Activated naive CD4-positive, alpha-beta T cell treated with anti-CD3 and anti-CD28 coated beads, Interleukin-2, amount 50 U/mL, for 24 hours (primary cell): Measurements from ENCODE around the gene AJM1.
A peak's percentile ranks its signal among the peaks of the same experiment; 100 is the strongest.

ENCODE experiments used
- H3K27ac Mint-ChIP-seq: one replicate; pipeline ENCODE4 v1.8.0; 2021; ENCODE audit warnings: mild to moderate bottlenecking, mixed read lengths
- H3K27me3 Mint-ChIP-seq: one replicate; pipeline ENCODE4 v1.8.0; 2021; ENCODE audit warnings: mixed read lengths
- H3K36me3 Mint-ChIP-seq: one replicate; pipeline ENCODE4 v1.8.0; 2021; ENCODE audit warnings: mixed read lengths
- H3K4me1 Mint-ChIP-seq: one replicate; pipeline ENCODE4 v1.8.0; 2021; ENCODE audit warnings: mixed read lengths
- H3K4me3 Mint-ChIP-seq: one replicate; pipeline ENCODE4 v1.8.0; 2021; ENCODE audit warnings: mild to moderate bottlenecking, mixed read lengths
- H3K9me3 Mint-ChIP-seq: one replicate; pipeline ENCODE4 v1.8.0; 2021; ENCODE audit warnings: mixed read lengths

Gene AJM1

DNA sequence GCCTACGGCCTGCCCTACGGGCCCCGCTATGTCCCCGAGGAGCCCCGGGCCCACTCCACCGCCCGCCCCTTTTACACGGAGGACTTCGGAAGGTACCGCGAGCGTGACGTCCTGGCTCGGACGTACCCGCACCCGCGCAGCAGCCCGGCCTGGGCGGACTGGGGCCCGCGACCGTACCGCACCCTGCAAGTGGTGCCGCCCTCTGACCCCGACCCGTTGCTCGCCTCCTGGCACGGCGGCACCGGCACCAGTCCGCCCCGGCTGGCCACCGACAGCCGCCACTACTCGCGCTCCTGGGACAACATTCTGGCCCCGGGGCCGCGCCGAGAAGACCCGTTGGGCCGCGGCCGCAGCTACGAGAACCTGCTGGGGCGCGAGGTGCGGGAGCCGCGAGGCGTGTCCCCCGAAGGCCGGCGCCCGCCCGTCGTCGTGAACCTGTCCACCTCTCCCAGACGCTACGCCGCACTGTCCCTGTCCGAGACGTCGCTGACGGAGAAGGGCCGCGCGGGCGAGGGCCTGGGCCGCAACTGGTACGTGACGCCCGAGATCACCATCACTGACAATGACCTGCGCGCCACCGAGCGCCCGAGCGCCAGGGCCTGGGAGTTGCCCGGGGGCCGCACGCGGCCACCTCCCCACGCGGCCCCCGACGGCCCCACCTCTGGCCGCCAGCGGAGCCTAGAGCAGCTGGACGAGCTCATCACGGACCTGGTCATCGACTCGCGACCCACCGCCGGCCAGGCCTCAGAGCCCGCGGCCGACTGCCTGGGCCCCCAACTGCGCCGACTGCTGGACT lies 3.4 kb downstream of the AJM1 start:
- no peaks in the 10 kb centered on the region for H3K9me3 Mint-ChIP-seq
- no peaks in the 10 kb centered on the region for H3K36me3 Mint-ChIP-seq
- H3K4me3 Mint-ChIP-seq: no peak overlapping the region
- peak overlapping the region; percentile 23 for H3K27ac Mint-ChIP-seq
- H3K27me3 Mint-ChIP-seq: peaks cover 3% of the 10 kb centered on the region
- peaks cover 10% of the 10 kb centered on the region for H3K4me1 Mint-ChIP-seq

DNA sequence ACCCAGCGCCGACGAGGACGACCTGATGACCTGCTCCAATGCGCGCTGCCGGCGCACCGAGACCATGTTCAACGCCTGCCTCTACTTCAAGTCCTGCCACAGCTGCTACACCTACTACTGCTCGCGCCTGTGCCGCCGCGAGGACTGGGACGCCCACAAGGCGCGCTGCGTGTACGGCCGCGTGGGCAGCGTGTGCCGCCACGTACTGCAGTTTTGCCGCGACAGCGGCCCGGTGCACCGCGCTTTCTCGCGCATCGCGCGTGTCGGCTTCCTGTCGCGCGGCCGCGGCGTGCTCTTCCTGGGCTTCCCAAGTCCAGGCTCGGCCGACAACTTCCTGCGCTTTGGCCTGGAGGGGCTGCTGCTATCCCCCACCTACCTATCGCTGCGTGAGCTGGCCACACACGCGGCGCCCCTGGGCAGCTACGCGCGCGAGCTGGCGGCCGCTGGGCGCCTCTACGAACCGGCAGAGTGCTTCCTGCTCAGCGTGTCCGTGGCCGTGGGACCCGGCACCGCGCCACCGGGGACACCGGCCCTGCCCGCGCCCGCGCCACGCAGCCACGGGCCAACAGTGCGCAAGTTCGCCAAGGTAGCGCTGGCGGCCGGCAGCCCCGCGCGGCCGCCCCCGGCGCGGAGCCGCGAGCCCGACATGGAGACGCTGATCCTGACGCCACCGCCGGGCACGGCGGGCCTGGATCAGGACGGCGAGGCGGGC lies 4.3 kb downstream of the AJM1 start:
- Mint-ChIP-seq H3K4me3 (no peak overlapping the region), H3K4me1 (peaks cover 10% of the 10 kb centered on the region), H3K36me3 (no peaks in the 10 kb centered on the region), H3K27me3 (peaks cover 3% of the 10 kb centered on the region), H3K27ac (peak overlapping the region; percentile 30), H3K9me3 (no peaks in the 10 kb centered on the region)

GRCh38 chr9:136847088-136847825 lies 5.0 kb downstream of the AJM1 start:
- Mint-ChIP-seq H3K4me1 (peaks cover 8% of the 10 kb centered on the region), H3K36me3 (no peaks in the 10 kb centered on the region), H3K9me3 (no peaks in the 10 kb centered on the region), H3K4me3 (peak overlapping the region; percentile 90), H3K27ac (peak overlapping the region; percentile 35), H3K27me3 (peaks cover 3% of the 10 kb centered on the region)

GRCh38 chr9:136847826-136848392 lies 5.6 kb downstream of the AJM1 start:
- H3K27ac Mint-ChIP-seq: peak overlapping the region; percentile 35
- peaks cover 3% of the 10 kb centered on the region for H3K27me3 Mint-ChIP-seq
- no peaks in the 10 kb centered on the region for H3K9me3 Mint-ChIP-seq
- H3K36me3 Mint-ChIP-seq: no peaks in the 10 kb centered on the region
- peaks cover 6% of the 10 kb centered on the region for H3K4me1 Mint-ChIP-seq
- H3K4me3 Mint-ChIP-seq: peak overlapping the region; percentile 90

DNA sequence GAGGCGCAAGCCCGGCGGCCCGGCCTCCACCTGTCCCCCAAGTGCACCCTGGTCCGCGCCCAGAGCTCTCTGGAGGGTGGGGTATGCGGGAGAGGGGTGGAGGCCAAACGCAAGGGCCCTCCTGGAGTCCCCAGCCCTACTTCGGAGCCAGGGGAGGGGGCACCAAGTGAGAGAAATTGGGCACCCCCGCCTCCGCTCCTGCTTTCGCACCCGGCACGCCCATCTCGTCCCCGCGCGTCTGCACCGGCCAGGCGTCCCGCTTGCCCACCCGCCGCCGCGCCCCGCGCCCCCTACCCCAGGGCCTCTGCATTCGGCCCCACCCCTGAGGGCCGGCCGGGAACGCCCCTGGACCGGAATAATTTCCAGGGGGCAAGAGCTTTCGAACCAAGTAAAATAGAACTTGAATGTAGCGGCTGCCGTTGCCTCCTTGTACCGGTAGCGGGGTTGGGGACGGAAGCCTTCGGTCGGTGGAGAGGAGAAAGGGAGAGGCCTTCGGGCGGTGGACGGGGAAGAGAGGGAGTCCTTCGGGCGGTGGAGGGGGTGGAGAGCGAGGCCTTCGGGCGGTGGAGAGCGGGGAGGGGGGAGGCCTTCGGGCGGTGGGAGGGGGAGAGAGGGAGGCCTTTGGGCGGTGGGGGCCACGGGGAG lies 6.2 kb downstream of the AJM1 start:
- Mint-ChIP-seq H3K27me3 (peaks cover 3% of the 10 kb centered on the region), H3K4me1 (peaks cover 6% of the 10 kb centered on the region), H3K27ac (no peak overlapping the region), H3K9me3 (no peaks in the 10 kb centered on the region), H3K4me3 (peak overlapping the region; percentile 88), H3K36me3 (no peaks in the 10 kb centered on the region)

GRCh38 chr9:136849038-136849959 lies 7.0 kb downstream of the AJM1 start, which contains the start of gene PHPT1:
Gene PHPT1 (plus strand): TSS chr9:136849409. CDS start chr9:136849431, 22 bp downstream.
- Mint-ChIP-seq H3K36me3 (no peaks in the 10 kb centered on the region), H3K4me1 (peaks cover 6% of the 10 kb centered on the region), H3K4me3 (peak within 1 kb of the TSS; percentile 91), H3K27ac (peak within 1 kb of the TSS; percentile 82), H3K27me3 (peaks cover 3% of the 10 kb centered on the region), H3K9me3 (no peaks in the 10 kb centered on the region)

DNA sequence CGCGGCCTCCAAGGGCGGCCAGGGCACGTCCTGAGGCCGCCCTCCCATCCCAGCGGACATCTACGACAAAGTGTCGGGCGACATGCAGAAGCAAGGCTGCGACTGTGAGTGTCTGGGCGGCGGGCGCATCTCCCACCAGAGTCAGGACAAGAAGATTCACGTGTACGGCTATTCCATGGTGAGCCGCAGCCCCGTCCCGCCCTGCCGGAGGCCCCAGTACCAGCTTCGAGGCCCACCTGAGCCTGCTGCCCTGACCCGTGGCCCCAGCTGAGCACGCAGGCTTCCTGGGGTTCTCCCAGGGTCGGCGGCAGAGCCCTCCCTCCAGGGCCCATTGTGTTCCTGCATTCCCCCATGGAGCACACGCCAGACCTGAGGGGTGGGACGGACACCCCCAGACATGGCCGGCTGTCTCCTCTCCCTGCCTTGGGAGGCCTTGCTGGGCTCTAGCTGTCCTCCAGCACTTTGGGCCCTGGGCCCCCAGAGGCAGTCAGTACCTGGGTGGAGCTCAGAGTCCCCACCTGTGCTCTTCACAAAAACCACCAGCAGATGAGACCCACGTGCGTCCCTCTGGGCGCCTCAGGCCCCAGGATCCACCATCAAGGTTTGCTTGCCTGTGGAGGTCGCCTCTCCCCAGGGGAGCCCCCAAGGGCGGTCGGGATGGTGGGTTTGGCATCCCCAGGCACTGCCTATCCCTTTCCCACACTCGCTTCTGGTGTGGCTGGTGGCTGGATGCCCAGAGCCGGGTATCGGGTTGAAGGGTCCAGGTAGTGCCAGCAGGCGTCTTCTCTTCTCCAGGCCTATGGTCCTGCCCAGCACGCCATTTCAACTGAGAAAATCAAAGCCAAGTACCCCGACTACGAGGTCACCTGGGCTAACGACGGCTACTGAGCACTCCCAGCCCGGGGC lies 7.9 kb downstream of the AJM1 start:
- Mint-ChIP-seq H3K27ac (no peak overlapping the region), H3K36me3 (no peaks in the 10 kb centered on the region), H3K9me3 (no peaks in the 10 kb centered on the region), H3K4me1 (peaks cover 6% of the 10 kb centered on the region), H3K27me3 (peaks cover 3% of the 10 kb centered on the region), H3K4me3 (peak overlapping the region; percentile 85)

- H3K4me3 Mint-ChIP-seq: peak overlapping the region; percentile 54
- H3K27ac Mint-ChIP-seq: no peak overlapping the region
- H3K27me3 Mint-ChIP-seq: peaks cover 3% of the 10 kb centered on the region
- H3K36me3 Mint-ChIP-seq: no peaks in the 10 kb centered on the region
- no peaks in the 10 kb centered on the region for H3K9me3 Mint-ChIP-seq
- H3K4me1 Mint-ChIP-seq: peaks cover 6% of the 10 kb centered on the region
These were observed 8.8 kb downstream of the AJM1 start for GRCh38 chr9:136850866-136851775.

DNA sequence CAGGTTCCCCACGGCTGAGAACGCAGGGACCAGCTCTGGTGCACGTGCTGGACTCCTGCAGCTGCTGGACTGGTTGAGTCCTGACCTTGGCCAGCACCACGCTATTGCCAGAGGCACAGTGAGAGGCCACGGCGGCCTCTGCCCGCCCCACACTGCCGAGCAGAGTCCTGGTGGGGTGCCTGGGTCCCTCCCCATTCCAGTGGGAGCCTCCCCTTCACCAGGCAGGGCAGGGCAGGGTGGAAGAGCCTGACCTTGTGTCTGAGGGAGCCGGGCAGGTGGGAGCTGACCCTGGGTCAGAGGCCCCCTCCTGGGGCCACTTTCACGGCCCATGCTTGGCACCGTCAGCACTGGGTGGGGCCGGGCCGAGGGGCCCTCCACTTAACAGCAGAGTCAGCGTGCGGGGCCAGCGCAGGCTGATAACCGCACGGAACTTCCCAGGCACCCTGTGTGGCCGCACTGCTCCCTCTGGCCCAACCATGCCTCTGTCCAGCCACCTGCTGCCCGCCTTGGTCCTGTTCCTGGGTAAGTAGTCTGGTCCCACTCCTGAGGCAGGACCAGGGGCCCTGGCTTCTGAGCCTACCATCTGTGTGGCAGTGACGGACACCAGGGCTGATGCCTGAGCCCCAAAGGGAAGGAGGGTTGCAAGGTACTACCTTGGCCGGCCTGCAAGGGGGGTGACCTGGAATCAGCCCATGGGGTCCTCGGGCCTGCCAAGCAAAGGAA lies 9.8 kb downstream of the AJM1 start, which contains the start of gene MAMDC4:
MAMDC4 (plus strand) TSS at position 406 of the 723 bp plus-strand sequence; CDS start at position 477, 71 bp downstream.
- no peaks in the 10 kb centered on the region for H3K9me3 Mint-ChIP-seq
- H3K4me1 Mint-ChIP-seq: peaks cover 6% of the 10 kb centered on the region
- no peak within 1 kb of the TSS for H3K4me3 Mint-ChIP-seq
- H3K27me3 Mint-ChIP-seq: peaks cover 1% of the 10 kb centered on the region
- H3K27ac Mint-ChIP-seq: no peak within 1 kb of the TSS
- H3K36me3 Mint-ChIP-seq: no peaks in the 10 kb centered on the region

DNA sequence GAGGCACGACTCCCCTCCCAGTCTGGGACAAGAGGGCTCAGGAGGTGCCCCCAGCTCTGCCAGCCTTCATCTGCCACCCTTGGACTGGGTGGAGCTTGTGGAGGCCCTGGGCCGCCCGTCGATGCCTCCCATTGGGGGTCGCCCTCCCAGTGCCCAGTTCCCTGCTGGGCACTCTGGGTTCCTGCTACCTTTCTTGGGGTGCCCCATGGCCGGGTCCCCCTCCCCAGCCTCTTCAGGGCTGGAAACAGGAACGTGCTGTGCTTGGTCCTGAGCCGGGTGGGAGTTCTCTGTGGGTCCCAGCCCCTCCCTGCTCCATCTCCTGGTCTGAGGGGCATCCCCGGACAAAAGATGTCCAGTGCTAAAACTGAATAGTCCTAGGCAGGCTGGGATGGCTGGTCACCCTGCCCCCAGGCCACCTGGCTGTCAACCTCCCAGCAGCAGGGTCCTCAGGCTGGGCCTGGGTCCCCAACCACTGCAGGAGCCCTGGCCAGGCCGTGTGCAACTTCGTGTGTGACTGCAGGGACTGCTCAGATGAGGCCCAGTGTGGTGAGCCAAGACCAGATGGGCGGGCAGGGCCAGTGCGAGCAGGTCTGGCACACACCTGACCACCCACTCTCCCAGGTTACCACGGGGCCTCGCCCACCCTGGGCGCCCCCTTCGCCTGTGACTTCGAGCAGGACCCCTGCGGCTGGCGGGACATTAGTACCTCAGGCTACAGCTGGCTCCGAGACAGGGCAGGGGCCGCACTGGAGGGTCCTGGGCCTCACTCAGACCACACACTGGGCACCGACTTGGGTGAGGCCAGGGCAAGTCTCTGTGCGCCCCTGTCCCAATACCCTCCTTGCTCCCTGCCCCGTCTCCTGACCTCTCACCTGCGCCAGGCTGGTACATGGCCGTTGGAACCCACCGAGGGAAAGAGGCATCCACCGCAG lies 10.7 kb downstream of the AJM1 start:
- Mint-ChIP-seq H3K4me3 (no peak overlapping the region), H3K27me3 (no peaks in the 10 kb centered on the region), H3K36me3 (no peaks in the 10 kb centered on the region), H3K27ac (no peak overlapping the region), H3K9me3 (no peaks in the 10 kb centered on the region), H3K4me1 (peaks cover under 1% of the 10 kb centered on the region)

GRCh38 chr9:136853596-136854112 lies 11.4 kb downstream of the AJM1 start:
- no peak overlapping the region for H3K27ac Mint-ChIP-seq
- H3K9me3 Mint-ChIP-seq: no peaks in the 10 kb centered on the region
- no peaks in the 10 kb centered on the region for H3K4me1 Mint-ChIP-seq
- no peak overlapping the region for H3K4me3 Mint-ChIP-seq
- no peaks in the 10 kb centered on the region for H3K27me3 Mint-ChIP-seq
- H3K36me3 Mint-ChIP-seq: no peaks in the 10 kb centered on the region
